Epidermal melanocyte (primary cell): ENCODE measurements around the gene CMSS1.
A peak's percentile ranks its signal among the peaks of the same experiment; 100 is the strongest.

Source experiments
- DNase-seq: peaks from one replicate; pipeline ENCODE4 v3.0.0; 2011; ENCODE audit warnings: low spot score; ENCODE audit not compliant: insufficient read length

Gene CMSS1

DNA sequence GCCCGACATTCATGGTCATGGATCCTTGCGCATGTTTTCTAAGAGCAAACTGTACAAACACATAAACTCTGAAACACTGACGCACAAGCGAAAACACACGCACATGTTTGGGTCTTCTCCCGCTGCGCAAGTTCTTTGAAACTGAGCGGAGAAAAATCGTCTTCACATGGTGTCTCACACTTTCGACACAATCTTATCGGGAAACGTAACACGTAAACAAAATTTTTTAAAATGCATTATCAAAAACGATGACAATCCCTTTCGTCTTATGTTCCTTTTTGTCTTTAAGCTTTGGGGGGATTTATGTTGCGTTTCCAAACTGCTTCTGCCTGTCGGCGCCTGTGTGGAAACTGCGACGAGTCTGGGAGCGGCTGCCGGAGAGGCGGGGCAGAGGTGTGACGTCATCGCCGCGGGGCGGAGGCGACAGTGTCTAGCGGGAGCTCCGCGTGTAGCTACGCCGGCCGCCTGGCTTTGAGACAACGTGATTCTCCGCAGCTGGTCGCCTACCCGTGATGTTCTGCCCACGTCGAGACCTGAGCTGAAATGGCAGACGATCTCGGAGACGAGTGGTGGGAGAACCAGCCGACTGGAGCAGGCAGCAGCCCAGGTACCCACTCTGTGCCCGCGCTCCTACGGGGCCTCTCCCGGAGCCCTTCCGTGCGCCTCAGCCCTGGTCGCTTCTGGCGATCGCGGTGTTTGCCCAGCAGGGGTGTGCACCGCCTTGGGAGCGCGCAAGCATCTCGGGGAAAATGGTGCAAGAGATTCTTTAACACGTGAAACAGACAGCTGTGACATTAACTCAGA is at the start of gene CMSS1:
Gene CMSS1 (plus strand): TSS at position 426 of the 804 bp plus-strand sequence.
- peak; percentile 64 for DNase-seq

GRCh38 chr3:99768126-99768525 is 49.5 kb upstream of the CMSS1 start:
- DNase-seq = no peak

GRCh38 chr3:99768808-99769501 is 48.7 kb upstream of the CMSS1 start:
- no peak for DNase-seq

DNA sequence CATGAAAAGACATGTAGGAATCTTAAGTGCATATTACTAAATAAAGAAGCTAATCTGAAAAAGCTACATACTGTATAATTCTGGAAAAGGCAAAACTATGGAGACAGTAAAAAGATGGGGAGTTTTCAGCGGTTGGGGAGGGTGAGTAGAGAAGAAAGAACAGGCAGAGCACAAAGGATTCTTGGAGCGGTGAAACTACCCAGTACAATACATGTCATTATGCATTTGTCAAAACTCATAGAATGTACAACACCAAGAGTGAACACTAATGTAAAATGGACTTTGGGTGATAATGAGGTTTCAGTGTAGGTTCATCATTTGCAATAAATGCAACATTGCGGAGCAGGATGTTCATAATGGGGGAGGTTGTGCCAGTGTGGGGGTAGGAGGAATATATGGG is 45.5 kb upstream of the CMSS1 start:
- no peak for DNase-seq

GRCh38 chr3:99772671-99773070 is 45.0 kb upstream of the CMSS1 start:
- no peak for DNase-seq

DNA sequence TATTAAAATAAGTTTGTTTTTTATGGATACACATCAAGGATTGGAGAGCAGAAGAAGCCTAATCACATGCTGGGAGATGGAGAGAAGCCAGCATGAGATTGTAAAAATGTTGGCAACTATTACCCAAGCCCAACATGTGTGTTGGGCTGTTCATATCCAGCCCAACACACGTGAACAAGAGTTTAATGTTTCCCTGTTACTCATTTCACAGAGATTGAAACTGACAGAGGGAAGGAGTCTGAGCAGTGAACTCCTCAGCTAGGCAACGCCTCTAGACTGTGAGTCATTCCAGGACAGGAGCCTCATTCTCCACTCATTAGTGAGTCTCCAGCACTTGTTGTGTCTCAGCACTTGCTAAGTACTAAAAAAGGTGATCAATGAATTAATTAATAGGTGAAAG is 43.2 kb upstream of the CMSS1 start:
- no peak for DNase-seq

DNA sequence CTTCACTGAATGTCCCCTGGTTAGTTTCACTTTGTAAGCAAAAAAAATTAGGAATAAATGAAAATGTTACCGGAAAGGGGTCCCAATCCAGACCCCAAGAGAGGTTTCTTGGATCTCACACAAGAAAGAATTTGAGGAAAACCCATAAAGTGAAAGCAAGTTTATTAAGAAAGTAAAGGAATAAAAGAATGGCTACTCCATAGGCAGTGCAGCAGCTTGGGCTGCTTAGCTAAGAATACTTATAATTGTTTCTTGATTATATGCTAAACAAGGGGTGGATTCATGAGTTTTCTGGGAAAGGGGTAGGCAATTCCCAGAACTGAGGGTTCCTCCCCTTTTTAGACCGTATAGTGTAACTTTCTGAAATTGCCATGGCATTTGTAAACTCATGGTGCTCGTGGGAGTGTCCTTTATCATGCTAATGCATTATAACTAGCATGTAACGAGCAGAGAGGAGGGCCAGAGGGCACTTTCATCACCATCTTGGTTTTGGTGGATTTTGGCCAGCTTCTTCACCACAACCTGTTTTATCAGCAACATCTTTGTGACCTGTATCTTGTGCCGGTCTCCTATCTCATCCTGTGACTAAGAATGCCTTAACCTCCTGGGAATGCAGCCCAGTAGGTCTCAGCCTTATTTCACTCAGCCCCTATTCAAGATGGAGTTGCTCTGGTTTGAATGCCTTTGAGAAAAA is 41.0 kb upstream of the CMSS1 start:
- DNase-seq = no peak

DNA sequence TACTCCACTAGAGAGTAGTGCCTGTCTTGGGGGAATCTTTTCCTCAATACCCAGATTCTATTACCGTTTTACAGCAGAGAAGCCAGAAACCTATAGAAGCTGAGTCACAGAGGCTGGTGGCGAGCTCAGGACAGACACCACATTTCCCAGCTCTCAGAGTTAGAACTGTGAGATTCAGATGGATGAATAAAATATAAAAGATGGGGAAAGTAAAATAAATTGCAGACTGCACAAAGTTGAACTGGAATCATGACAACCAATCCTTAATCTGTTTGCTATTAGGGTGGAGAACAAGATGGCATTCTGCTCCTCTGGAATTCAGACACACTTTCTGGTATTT is 40.5 kb upstream of the CMSS1 start:
- DNase-seq = no peak

GRCh38 chr3:99777708-99778107 is 40.0 kb upstream of the CMSS1 start:
- DNase-seq = no peak

DNA sequence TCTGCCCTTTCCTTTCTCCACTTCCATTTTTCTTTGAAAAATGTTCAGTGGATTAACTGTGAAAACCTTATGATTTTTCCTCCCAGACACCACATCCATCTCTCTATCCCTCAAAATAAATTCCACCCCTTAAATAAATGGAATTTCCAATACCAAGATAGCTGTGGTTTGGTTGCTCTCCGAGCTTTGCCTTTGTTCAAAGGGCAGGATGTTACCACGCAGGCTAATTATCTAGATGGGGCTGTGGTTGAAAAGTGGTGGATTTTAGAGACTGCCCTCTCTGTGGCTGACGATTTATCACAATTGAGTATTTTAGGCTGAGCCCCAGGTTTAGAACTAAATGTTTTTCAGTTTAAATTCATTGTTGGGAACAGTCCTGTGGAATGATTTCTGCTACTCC is 36.9 kb upstream of the CMSS1 start:
- no peak for DNase-seq

GRCh38 chr3:99781761-99782160 is 35.9 kb upstream of the CMSS1 start:
- DNase-seq = no peak

- DNase-seq = peak; percentile 23
Observed at GRCh38 chr3:99783011-99783573, 34.6 kb upstream of the CMSS1 start.

DNA sequence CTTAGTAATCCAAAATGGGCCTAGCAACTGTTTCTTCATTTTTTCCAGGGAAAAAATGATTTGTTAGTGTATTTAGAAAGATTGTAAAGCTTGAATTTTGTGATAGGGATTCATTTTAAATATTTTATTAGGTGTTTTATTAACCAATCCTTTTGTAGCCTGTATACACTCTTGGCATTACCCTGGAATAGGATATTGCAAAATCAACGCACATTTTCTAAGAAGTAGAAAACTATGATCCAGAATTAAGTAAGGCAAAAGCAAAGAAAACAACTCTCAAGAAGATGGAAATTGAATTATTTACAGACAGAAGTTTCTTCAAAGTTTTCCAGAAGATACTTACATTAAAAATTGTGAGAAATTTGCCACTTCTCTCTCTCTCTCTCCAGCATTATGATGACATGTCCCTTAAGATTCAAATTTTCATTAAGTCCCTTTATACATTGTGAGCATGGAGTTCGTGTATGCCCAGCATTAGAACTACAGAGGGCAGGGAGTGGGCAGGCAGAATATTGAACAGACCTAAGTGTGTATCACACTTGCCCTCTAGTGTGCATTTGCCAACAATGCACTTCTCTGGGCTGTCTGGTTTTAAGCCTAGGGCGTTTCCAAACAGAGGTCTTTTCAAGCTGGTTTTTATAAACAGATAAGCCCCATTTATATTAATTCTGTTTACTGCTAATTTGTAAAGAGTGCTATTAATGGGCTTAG is 28.5 kb upstream of the CMSS1 start:
- peak; percentile 71 for DNase-seq

GRCh38 chr3:99794485-99794884 is 23.2 kb upstream of the CMSS1 start:
- DNase-seq = no peak

DNA sequence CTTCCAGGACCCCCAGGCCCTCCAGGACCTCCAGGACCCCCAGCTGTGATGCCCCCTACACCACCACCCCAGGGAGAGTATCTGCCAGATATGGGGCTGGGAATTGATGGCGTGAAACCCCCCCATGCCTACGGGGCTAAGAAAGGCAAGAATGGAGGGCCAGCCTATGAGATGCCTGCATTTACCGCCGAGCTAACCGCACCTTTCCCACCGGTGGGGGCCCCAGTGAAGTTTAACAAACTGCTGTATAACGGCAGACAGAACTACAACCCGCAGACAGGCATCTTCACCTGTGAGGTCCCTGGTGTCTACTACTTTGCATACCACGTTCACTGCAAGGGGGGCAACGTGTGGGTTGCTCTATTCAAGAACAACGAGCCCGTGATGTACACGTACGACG is 22.1 kb upstream of the CMSS1 start:
- DNase-seq = no peak

DNA sequence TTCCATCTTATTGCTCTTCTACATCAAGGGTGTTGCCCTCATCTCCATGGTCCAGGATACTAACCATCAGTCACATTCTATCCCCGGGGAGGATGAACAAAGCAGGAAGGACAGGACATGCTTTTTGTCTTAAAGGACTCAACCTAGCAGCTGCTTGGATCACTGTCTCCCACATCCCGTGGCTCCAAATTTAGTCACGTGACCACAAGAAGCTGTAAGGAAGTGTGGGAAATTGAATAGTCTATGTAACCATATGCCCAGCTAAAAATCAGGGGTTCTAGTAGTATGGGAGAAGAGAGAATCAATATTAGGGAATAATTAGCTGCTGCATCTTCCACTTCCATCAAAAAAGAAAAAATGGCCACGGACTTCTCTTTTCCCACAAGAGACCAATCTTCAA is 18.2 kb upstream of the CMSS1 start:
- no peak for DNase-seq

DNA sequence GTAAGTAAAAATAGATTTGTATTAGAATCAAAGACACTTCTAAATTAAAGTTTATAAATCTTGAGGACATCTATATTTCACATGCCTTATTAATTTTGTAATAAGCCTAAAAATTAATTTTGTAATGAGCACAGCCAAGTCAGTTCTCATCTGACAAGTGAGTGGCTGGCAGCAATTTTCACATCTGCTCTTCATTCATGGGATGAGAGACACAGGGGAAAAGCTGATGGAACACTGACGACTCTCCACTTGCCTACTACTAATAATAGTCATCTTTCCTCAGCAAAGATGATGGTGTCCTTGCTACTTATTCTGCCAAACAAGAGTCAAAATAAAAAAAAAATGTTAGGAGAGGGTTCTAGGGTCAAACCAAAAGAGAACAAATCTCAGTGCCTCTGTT is 14.4 kb upstream of the CMSS1 start:
- no peak for DNase-seq

DNA sequence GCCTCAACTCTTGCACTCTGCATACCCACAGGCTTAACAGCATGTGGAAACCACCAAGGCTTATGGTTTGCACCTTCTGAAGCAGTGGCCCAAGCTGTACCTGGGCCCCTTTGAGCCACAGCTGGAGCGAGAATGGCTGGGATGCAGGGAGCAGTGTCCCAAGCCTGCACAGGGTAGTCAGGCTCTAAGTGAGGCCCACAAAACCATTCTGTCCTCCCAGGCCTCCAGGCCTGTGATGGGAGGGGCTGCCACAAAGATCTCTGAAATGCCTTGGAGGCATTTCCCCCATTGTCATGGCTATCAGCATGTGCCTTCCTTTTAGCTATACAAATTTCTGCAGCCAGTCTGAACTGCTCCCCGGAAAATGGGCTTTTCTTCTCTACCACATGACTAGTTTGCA is 12.5 kb upstream of the CMSS1 start:
- DNase-seq = no peak

DNA sequence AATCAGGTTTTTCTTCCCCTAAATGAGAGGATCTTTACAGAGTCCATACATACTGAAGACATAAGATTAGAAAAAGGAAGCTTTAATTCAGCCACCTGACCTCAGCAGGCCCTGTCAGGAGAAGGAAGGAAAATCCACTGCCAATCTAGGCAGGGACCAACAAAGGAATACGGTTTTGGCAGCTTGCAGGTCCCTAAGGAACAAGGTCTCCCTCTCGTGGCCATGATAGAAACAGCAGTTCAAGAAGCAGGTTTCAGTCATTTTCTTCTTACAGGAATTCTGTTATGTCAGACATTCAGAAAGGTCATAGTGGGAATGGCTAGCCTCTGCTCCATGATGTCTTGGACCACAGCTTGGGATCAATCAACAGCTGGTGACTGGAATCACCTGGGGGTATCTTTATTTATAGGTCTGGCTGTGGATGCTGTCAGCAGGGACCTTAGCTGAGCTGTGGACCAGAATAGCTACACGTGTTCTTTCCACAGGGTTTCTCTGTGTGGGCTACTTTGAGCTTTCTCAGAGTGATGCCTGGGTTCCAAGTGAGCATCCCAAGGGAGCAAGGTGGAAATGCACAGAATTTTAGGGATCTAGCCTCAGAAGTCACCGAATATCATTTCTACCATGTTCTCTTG is 9.4 kb upstream of the CMSS1 start:
- DNase-seq = peak; percentile 75

DNA sequence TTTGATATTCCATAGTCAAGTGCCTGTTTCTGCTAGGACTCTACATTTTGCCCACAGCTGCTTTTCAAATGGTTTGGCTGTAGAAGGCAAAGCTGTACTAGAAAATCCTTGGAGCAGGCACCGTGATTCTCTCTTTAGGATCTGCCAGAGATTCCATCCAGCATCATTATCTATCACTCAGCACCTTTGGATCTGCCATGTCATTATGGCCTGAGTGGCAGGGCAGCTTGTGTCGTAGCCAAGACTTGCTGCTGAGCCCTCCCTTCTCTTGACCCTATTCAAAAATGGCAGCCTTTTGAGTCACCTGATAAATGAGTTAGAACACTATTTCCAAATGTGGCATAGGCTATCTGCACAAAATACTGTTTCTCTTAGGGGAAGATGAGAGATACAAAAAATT is 8.1 kb upstream of the CMSS1 start:
- no peak for DNase-seq

DNA sequence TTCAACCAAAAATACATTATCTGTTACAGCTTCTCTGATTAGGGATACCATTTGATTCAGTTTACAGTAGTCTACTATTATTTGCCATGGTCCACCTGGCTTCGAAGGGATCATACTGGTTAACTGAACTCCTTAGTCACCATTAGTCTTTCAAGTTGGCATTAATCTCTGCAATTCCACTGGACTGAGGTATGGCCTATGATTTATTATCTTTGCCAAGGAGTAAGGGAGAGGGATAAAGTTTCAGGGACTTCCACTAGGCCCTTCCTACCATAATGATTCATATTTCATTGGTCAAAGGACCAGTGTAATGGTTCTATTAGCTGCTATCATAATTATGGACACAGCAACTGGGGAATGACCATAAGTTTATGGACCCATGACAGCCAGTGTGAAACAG is 7.3 kb upstream of the CMSS1 start:
- no peak for DNase-seq
